Tibial artery (tissue), 4 donors: ENCODE results near the gene NSUN6.

ENCODE experiments used
- DNase-seq, 2 donors: peaks; one replicate each; pipeline ENCODE4 v3.0.0-alpha.2; 2019
- H3K27ac ChIP-seq, 2 donors: fragments of 200-600 bp; sonication (generic) in 1 of 2; 1 replicate in 1 of 2; 2 replicates in 1 of 2; pipeline ENCODE4 v1.5.1; 2018 to 2019; ENCODE audit warnings: mild to moderate bottlenecking in 1 of 2
- H3K27me3 ChIP-seq, 2 donors: fragments of 200-600 bp; sonication (generic) in 1 of 2; one replicate each; pipeline versions ENCODE4 v1.5.1 to v1.6.0; 2016 to 2019
- H3K36me3 ChIP-seq, 3 donors: fragments of 200-600 bp; sonication (generic) in 2 of 3; one replicate each; pipeline ENCODE4 v1.5.1; 2016 to 2019; ENCODE audit warnings: mild to moderate bottlenecking in 2 of 3
- H3K4me1 ChIP-seq, 4 donors: fragments of 200-600 bp; sonication (generic) in 2 of 4; 1 replicate in 3 of 4; 2 replicates in 1 of 4; pipeline ENCODE4 v1.5.1; 2016 to 2019
- H3K4me3 ChIP-seq, 2 donors: fragments of 200-600 bp; sonication (generic) in 1 of 2; 1 replicate in 1 of 2; 2 replicates in 1 of 2; pipeline ENCODE4 v1.5.1; 2018 to 2019; ENCODE audit warnings: mild to moderate bottlenecking in 2 of 2
- H3K9me3 ChIP-seq, 3 donors: fragments of 200-600 bp; sonication (generic) in 1 of 3; one replicate each; pipeline ENCODE4 v1.5.1; 2016 to 2019
- CTCF ChIP-seq, 2 experiments: fragments of 200-600 bp in 1 of 2; fragments of 450-650 bp in 1 of 2; IDR thresholded peaks; one replicate each; pipeline ENCODE4 v1.5.1; 2017 to 2019; ENCODE audit warnings: antibody characterized with exemption in 2 of 2, mild to moderate bottlenecking in 1 of 2, moderate library complexity in 1 of 2
- intact Hi-C: fragments of 100-400 bp; cut with DNase I; formaldehyde crosslinking; loops from one replicate; pipeline ENCODE4 v1.15.0; 2023; ENCODE audit warnings: low total_unique reads

The NSUN6 gene

DNA sequence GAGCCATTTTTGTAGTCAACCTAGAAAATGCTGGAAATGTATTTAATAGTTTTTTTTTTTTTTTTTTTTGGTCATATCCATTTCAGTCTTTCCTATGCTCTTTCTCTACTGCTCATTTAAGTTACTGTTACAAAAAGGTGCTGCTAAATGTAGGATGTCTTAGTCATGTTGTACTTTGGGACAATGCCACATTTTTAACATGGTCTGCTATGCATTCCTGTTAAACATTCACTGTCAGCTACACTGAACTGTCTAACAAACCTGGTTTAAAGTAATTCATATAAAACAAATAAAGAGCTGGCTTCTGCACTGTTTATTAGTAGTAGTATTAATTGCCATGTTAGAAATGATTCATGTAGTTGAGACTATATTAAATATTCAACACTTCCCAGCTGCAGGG lies 108.6 kb downstream of the NSUN6 start:
- Histone ChIP-seq H3K4me1 (no peaks in the 10 kb centered on the region), H3K36me3 (peaks cover 23 to 49% (median 40%) of the 10 kb centered on the region in 3 donors), H3K4me3 (no peak overlapping the region), H3K27me3 (no peaks in the 10 kb centered on the region), H3K27ac (no peak overlapping the region), H3K9me3 (no peaks in the 10 kb centered on the region)
- TF ChIP-seq CTCF (IDR thresholded peaks at IDR 0.05): no peak
- intact Hi-C loops: no loop called here
- DNase-seq: no peak

DNA sequence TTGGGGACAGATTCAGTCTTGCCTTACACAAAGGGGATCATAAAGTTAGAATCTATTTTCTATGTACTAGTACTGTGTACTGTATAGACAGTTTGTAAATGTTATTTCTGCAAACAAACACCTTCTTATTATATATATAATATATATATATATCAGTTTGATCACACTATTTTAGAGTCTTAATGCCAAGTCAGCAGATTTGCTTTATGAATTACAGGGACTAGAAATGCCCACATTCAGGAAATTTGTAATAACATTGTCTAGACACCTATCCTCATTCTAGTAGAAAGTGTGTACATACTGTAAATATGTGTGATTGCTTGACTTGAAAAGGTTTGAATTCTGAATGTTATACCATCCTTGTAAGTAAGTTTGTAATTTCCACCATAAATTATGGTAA lies 111.2 kb downstream of the NSUN6 start:
- no peak for TF ChIP-seq CTCF (IDR thresholded peaks at IDR 0.05)
- no peak for DNase-seq
- Histone ChIP-seq H3K27ac (no peak overlapping the region), H3K4me1 (no peaks in the 10 kb centered on the region), H3K36me3 (peaks cover 48 to 54% (median 54%) of the 10 kb centered on the region in 3 donors), H3K4me3 (no peak overlapping the region), H3K9me3 (no peaks in the 10 kb centered on the region), H3K27me3 (no peaks in the 10 kb centered on the region)
- intact Hi-C loops: no loop called here

DNA sequence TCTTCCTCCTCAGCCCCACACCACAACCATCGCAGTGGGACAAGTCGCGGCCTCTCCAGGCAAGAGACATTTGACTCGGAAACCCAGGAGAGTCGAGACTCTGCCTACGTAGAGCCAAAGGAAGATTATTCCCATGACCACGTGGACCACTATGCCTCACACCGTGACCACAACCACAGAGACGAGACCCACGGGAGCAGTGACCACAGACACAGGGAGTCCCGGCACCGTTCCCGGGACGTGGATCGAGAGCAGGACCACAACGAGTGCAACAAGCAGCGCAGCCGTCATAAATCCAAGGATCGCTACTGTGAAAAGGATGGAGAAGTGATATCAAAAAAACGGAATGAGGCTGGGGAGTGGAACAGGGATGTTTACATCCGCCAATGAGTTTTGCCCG lies 112.1 kb downstream of the NSUN6 start:
- no peaks in the 10 kb centered on the region for H3K4me1 ChIP-seq
- H3K36me3 ChIP-seq: peaks cover 53 to 57% (median 54%) of the 10 kb centered on the region in 3 donors
- H3K4me3 ChIP-seq: no peak overlapping the region
- no peak for DNase-seq
- no peak for TF ChIP-seq CTCF (IDR thresholded peaks at IDR 0.05)
- intact Hi-C loops: no loop called here
- no peaks in the 10 kb centered on the region for H3K9me3 ChIP-seq
- H3K27ac ChIP-seq: no peak overlapping the region
- H3K27me3 ChIP-seq: no peaks in the 10 kb centered on the region

GRCh38 chr10:18533896-18534295 lies 117.5 kb downstream of the NSUN6 start:
- no peak for TF ChIP-seq CTCF (IDR thresholded peaks at IDR 0.05)
- Histone ChIP-seq H3K4me1 (no peaks in the 10 kb centered on the region), H3K9me3 (no peaks in the 10 kb centered on the region), H3K4me3 (no peak overlapping the region), H3K27me3 (no peaks in the 10 kb centered on the region), H3K27ac (no peak overlapping the region), H3K36me3 (peaks cover 26 to 41% (median 28%) of the 10 kb centered on the region in 3 donors)
- no peak for DNase-seq
- intact Hi-C loops: no loop called here

GRCh38 chr10:18532881-18533535 lies 118.4 kb downstream of the NSUN6 start:
- TF ChIP-seq CTCF (IDR thresholded peaks at IDR 0.05): no peak
- Histone ChIP-seq H3K27me3 (no peaks in the 10 kb centered on the region), H3K9me3 (no peaks in the 10 kb centered on the region), H3K27ac (no peak overlapping the region), H3K36me3 (peaks cover 18 to 32% (median 20%) of the 10 kb centered on the region in 3 donors), H3K4me1 (no peaks in the 10 kb centered on the region), H3K4me3 (no peak overlapping the region)
- no peak for DNase-seq
- intact Hi-C loops: no loop called here

DNA sequence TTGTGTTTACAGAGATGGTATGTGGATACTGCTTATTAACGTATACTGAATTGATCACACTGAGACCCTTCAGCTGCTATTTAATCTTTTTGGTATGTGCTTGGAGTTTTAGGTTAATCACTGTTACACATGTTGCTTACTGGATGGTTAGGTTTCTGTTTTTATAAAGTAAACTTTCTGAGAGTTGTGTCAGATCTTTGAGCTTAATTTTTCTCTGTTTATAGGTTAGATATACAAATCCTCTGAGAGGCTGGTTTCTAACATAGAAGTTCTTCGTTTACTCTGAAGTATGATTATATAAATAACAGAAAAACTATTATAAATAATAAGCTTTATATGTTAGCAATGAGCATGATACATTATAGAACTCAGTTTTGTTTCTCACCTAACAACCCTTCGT lies 123.1 kb downstream of the NSUN6 start:
- no peaks in the 10 kb centered on the region for H3K27me3 ChIP-seq
- H3K4me3 ChIP-seq: no peak overlapping the region
- peaks cover 0 to 6% (median 0%) of the 10 kb centered on the region in 3 donors for H3K36me3 ChIP-seq
- DNase-seq: no peak
- no peak overlapping the region for H3K27ac ChIP-seq
- peaks cover 0 to 5% (median under 1%) of the 10 kb centered on the region in 4 donors for H3K4me1 ChIP-seq
- intact Hi-C loops: no loop called here
- TF ChIP-seq CTCF (IDR thresholded peaks at IDR 0.05): no peak
- H3K9me3 ChIP-seq: no peaks in the 10 kb centered on the region
